Measurements from ENCODE around the gene ZNF207.
"Not testable (repeated sequence)": the region's sequence is repeated elsewhere in the genome, so short reads cannot be mapped to it uniquely, and the experiment has no call there.

Gene ZNF207

GRCh38 chr17:32388613-32389459 lies 38.9 kb downstream of the ZNF207 start:
- DNase-seq = no peak

DNA sequence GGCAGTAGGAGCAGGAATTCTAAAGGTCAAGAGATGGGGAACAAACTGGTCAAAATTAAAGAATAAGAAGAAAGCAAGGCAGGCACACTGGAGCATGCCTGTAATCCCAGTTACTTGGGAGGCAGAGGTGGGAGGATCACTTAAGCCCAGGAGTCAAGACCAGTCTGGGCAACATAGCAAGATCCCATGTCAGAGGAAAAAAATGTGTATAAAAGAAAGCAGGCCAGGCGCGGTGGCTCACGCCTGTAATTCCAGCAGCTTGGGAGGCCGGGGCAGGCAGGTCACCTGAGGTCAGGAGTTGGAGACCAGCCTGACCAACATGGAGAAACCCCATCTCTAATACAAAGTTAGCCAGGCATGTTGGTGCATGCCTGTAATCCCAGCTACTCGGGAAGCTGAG lies 43.9 kb downstream of the ZNF207 start:
- no peak for DNase-seq

DNA sequence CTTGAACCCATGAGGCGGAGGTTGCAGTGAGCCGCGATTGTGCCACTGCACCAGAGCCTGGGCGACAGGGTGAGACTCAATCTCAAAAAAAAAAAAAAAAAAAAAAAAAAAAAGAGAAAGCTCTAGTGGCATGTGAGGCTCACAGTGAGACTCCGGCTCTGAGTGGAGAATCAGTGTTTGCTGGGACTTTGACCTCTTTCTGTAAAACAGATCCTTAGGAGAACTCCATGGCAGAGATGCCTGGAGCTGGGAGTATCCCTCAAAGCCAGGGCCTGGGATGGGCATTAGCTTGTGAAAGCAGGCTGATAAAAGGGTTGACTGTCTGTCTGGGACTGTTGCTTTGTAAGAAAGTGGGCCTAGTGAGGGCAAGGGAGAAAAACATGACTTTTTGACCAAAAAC lies 46.4 kb downstream of the ZNF207 start:
- DNase-seq = no peak

DNA sequence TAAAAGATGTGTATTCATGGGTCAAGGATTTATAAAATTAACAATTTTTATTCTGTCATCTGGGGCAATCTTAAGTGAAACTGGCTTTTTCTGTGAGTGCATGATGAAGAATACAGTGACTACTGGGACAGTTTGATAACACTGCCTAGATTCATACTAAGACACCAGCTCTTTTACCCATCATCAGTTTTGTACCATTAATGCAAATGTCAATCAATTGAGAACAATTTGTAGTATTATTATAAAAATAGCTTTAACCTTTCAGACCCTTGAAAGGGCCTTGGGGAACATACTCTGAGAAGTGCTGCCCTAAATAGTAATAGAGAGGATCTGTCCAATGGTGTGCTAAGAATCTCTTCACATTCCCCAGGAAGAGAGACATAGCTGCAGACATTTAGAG lies 49.0 kb downstream of the ZNF207 start:
- no peak for DNase-seq

DNA sequence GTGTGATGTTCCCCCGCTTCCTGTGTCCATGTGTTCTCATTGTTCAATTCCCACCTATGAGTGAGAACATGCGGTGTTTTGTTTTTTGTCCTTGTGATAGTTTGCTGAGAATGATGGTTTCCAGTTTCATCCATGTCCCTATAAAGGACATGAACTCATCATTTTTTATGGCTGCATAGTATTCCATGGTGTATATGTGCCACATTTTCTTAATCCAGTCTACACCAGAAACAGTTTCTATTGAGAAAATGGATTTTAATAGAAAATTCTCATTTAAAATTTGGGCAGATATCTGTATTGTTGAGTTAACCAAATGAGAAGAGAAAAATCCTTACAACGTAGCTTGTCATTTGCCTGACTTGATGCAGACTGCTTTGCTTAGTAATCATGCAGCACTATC lies 60.1 kb downstream of the ZNF207 start:
- DNase-seq = not testable (repeated sequence)

GRCh38 chr17:32426894-32427293 lies 76.9 kb downstream of the ZNF207 start:
- DNase-seq = no peak

- DNase-seq = no peak
These were observed 79.6 kb downstream of the ZNF207 start for GRCh38 chr17:32429598-32429997.
